Stimulated activated naive CD4-positive, alpha-beta T cell treated with Interleukin-2 at 50 U/mL for 16 hours (primary cell): ENCODE data around the gene TGFBRAP1.

Source experiments
- DNase-seq: peaks from one replicate; lab custom pipeline; 2025; lab: John Stamatoyannopoulos, UW

The TGFBRAP1 gene

GRCh38 chr2:105237045-105237765, 92.3 kb downstream of the TGFBRAP1 start:
- no peak for DNase-seq

- DNase-seq = no peak
Observed at GRCh38 chr2:105236060-105236424, 93.5 kb downstream of the TGFBRAP1 start.

GRCh38 chr2:105235388-105236059, 94.0 kb downstream of the TGFBRAP1 start:
- peak; percentile 14 for DNase-seq

GRCh38 chr2:105231232-105231619, 98.3 kb downstream of the TGFBRAP1 start:
- DNase-seq = no peak

- DNase-seq = no peak
Observed at GRCh38 chr2:105224444-105224843, 105.1 kb downstream of the TGFBRAP1 start.

DNA sequence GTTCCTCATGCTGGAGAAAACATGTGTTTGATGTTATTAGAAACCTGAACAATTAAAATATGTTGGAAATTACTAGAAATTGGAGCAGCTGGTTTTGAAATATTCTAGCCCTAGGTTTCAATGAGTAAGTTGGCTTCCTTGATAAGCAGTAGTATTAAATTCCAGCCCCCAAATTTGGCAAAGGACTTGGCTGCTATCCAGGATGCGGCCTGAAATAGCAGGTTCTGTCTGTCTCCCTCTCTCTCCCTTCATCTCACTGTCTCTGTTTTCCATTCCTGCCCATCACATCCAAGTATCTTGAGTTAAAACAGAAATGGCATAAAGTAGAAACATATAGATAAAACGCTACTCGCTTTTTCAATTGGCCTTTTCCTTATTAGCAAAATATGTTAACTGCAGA, 108.9 kb downstream of the TGFBRAP1 start:
- no peak for DNase-seq

- DNase-seq = no peak
Observed at GRCh38 chr2:105215586-105216192, 113.8 kb downstream of the TGFBRAP1 start.
